ENCODE data around the gene POLR3GL. TPM values are rescaled to one million over a fixed set of nuclear protein-coding genes. Genes with fewer than 3 reads are reported as not detected.

Gene POLR3GL, protein sequence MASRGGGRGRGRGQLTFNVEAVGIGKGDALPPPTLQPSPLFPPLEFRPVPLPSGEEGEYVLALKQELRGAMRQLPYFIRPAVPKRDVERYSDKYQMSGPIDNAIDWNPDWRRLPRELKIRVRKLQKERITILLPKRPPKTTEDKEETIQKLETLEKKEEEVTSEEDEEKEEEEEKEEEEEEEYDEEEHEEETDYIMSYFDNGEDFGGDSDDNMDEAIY
- total RNA-seq (10 to 100 TPM; 20.7 to 37.5 (median 25.5) TPM), polyA plus RNA-seq (100 to 1,000 TPM in 1 of 2 donors, 10 to 100 TPM in 1; 99.6 to 113 TPM), total RNA-seq (20.2 reads per million, percentile 50 among the genes with 10 or more reads in this experiment)

- ATAC-seq: peak; percentile 96
- ChIA-PET POLR2A (interaction anchor here (0.6 to 8.0 kb wide), 32 partner anchors 8 to 140 kb away, joined by 3 to 164 read pairs (median 6); partner anchors contain the start of genes NUDT17, PEX11B, PIAS3 and POLR3C), CTCF (interaction anchor here (0.6 to 6.2 kb wide), 14 partner anchors 9 to 140 kb away, joined by 3 to 56 read pairs (median 4); partner anchors contain the start of genes NUDT17, POLR3C and RBM8A)
- DNase-seq: peak; percentile 71 to 94 (median 89)
- Histone ChIP-seq H3K4me1 (ENCODE audit: control insufficient read depth in 2 of 2, insufficient read depth in 2 of 2, low read length in 2 of 2) (peaks cover 14 to 29% of the 10 kb centered on the region in 2 donors), H3K4me3 (ENCODE audit: low read length) (peak within 1 kb of the TSS; percentile 87), H3K9me3 (ENCODE audit: control insufficient read depth in 2 of 3, low read length in 3 of 3) (no peaks in the 10 kb centered on the region), H3K27me3 (ENCODE audit: control insufficient read depth in 2 of 2, insufficient read depth in 2 of 2, low read length in 2 of 2) (no peaks in the 10 kb centered on the region), H3K27ac (ENCODE audit: low read depth, low read length) (peak within 1 kb of the TSS; percentile 84), H3K36me3 (ENCODE audit: control insufficient read depth in 2 of 3, insufficient read depth in 3 of 3, low read length in 3 of 3) (no peaks in the 10 kb centered on the region)
- H3K4me3 Mint-ChIP-seq: peak within 1 kb of the TSS; percentile 88 to 99 (median 96)
- H3K27ac Mint-ChIP-seq: peak within 1 kb of the TSS; percentile 87 to 98 (median 92)
- H3K4me1 Mint-ChIP-seq: peaks cover 35 to 60% (median 54%) of the 10 kb centered on the region in 7 donors
- H3K36me3 Mint-ChIP-seq: peaks cover 0 to 12% (median 10%) of the 10 kb centered on the region in 5 donors
- H3K9me3 Mint-ChIP-seq: peaks cover 0 to 8% (median 3%) of the 10 kb centered on the region in 11 donors
- H3K27me3 Mint-ChIP-seq: peaks cover 0 to 4% (median 0%) of the 10 kb centered on the region in 5 donors
- intact Hi-C loops (cut with micrococcal nuclease): loop anchor here in 1 of 2 donors (1.0 to 5.0 kb wide), 5 partner anchors 8 to 46 kb away; partner anchors contain the start of genes PEX11B, RBM8A and TXNIP
These were observed at the start of gene POLR3GL, which contains the start of gene ANKRD34A for GRCh38 chr1:145964328-145965118. Gene POLR3GL (plus strand): TSS chr1:145964690. CDS start chr1:145974866, 10,176 bp downstream. Gene ANKRD34A (minus strand): TSS chr1:145964575. CDS start chr1:145961759, 2,816 bp downstream.

- POLR2A ChIA-PET: interaction anchor here (0.7 to 5.6 kb wide), 5 partner anchors 11 to 57 kb away, joined by 3 to 58 read pairs (median 4); partner anchors contain the start of genes ANKRD34A, LIX1L, POLR3GL and RBM8A
- H3K27ac Mint-ChIP-seq: peak overlapping the region in 7 of 9 donors; percentile 26 to 96 (median 85)
- H3K4me3 ChIP-seq (ENCODE audit: low read length): no peak overlapping the region
- DNase-seq (no peak), ATAC-seq (no peak)
- H3K4me1 ChIP-seq (ENCODE audit: control insufficient read depth in 2 of 2, insufficient read depth in 2 of 2, low read length in 2 of 2): peaks cover 21 to 23% of the 10 kb centered on the region in 2 donors
- no peaks in the 10 kb centered on the region for H3K9me3 Mint-ChIP-seq
- no peaks in the 10 kb centered on the region for H3K27me3 ChIP-seq (ENCODE audit: control insufficient read depth in 2 of 2, insufficient read depth in 2 of 2, low read length in 2 of 2)
- intact Hi-C loops (cut with micrococcal nuclease): loop anchor here in 1 of 2 donors (5.0 kb wide), 1 partner anchor 61 kb away; no protein-coding TSS in a partner anchor
- H3K27ac ChIP-seq (ENCODE audit: low read depth, low read length): no peak overlapping the region
- CTCF ChIA-PET: interaction anchor here (1.0 to 3.2 kb wide), 3 partner anchors 21 to 71 kb away, joined by 4 to 11 read pairs (median 4); partner anchors contain the start of genes ANKRD34A, NUDT17 and POLR3GL
- H3K4me3 Mint-ChIP-seq: peak overlapping the region; percentile 63 to 98 (median 94)
- no peaks in the 10 kb centered on the region for H3K27me3 Mint-ChIP-seq
- no peaks in the 10 kb centered on the region for H3K9me3 ChIP-seq (ENCODE audit: control insufficient read depth in 2 of 3, low read length in 3 of 3)
- H3K36me3 Mint-ChIP-seq: peaks cover 0 to 40% (median 23%) of the 10 kb centered on the region in 5 donors
- H3K4me1 Mint-ChIP-seq: peaks cover 27 to 65% (median 55%) of the 10 kb centered on the region in 7 donors
- H3K36me3 ChIP-seq (ENCODE audit: control insufficient read depth in 2 of 3, insufficient read depth in 3 of 3, low read length in 3 of 3): peaks cover 5 to 50% (median 8%) of the 10 kb centered on the region in 3 experiments
These were observed 47.7 kb upstream of the POLR3GL start for GRCh38 chr1:145916745-145917144.

DNA sequence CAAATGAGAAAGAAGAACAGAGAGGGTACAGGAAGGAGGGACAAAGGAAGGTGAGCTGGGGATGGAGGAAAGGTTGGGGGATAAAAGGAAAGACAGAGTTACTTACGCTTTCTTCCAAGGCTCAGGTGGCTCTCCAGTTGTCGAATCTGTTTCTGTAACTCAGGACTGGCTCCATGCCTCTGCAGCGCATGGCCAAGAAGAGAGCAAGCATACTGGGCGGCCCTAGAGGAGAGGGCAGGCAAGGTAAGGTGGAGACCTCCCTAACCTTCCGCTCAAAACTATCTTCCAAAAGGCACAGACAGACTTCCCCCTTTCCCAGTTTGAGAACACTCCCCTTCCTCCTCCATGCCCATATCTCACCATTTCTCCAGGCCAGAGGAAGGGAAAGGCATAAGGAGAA is 46.9 kb upstream of the POLR3GL start:
- peak overlapping the region; percentile 83 for H3K27ac ChIP-seq (ENCODE audit: low read depth, low read length)
- POLR2A ChIA-PET: interaction anchor here (1.2 to 5.6 kb wide), 8 partner anchors 10 to 104 kb away, joined by 3 to 58 read pairs (median 6); partner anchors contain the start of genes HJV, LIX1L, PIAS3 and RBM8A
- peak overlapping the region; percentile 82 for H3K4me3 ChIP-seq (ENCODE audit: low read length)
- CTCF ChIA-PET: interaction anchor here (1.6 to 3.2 kb wide), 2 partner anchors 72 to 90 kb away, joined by 5 to 11 read pairs; partner anchors contain the start of gene NUDT17
- intact Hi-C loops (cut with micrococcal nuclease): loop anchor here in 1 of 2 donors (5.0 kb wide), 1 partner anchor 60 kb away; no protein-coding TSS in a partner anchor
- Mint-ChIP-seq H3K36me3 (peaks cover 0 to 33% (median 17%) of the 10 kb centered on the region in 5 donors), H3K9me3 (no peaks in the 10 kb centered on the region), H3K27ac (peak overlapping the region; percentile 66 to 98 (median 96)), H3K4me3 (peak overlapping the region; percentile 92 to 98 (median 96)), H3K27me3 (no peaks in the 10 kb centered on the region), H3K4me1 (peaks cover 25 to 68% (median 59%) of the 10 kb centered on the region in 7 donors)
- peaks cover 5 to 41% (median 8%) of the 10 kb centered on the region in 3 experiments for H3K36me3 ChIP-seq (ENCODE audit: control insufficient read depth in 2 of 3, insufficient read depth in 3 of 3, low read length in 3 of 3)
- H3K9me3 ChIP-seq (ENCODE audit: control insufficient read depth in 2 of 3, low read length in 3 of 3): no peaks in the 10 kb centered on the region
- DNase-seq: no peak
- H3K4me1 ChIP-seq (ENCODE audit: control insufficient read depth in 2 of 2, insufficient read depth in 2 of 2, low read length in 2 of 2): peaks cover 21 to 23% of the 10 kb centered on the region in 2 donors
- no peaks in the 10 kb centered on the region for H3K27me3 ChIP-seq (ENCODE audit: control insufficient read depth in 2 of 2, insufficient read depth in 2 of 2, low read length in 2 of 2)
- no peak for ATAC-seq

DNA sequence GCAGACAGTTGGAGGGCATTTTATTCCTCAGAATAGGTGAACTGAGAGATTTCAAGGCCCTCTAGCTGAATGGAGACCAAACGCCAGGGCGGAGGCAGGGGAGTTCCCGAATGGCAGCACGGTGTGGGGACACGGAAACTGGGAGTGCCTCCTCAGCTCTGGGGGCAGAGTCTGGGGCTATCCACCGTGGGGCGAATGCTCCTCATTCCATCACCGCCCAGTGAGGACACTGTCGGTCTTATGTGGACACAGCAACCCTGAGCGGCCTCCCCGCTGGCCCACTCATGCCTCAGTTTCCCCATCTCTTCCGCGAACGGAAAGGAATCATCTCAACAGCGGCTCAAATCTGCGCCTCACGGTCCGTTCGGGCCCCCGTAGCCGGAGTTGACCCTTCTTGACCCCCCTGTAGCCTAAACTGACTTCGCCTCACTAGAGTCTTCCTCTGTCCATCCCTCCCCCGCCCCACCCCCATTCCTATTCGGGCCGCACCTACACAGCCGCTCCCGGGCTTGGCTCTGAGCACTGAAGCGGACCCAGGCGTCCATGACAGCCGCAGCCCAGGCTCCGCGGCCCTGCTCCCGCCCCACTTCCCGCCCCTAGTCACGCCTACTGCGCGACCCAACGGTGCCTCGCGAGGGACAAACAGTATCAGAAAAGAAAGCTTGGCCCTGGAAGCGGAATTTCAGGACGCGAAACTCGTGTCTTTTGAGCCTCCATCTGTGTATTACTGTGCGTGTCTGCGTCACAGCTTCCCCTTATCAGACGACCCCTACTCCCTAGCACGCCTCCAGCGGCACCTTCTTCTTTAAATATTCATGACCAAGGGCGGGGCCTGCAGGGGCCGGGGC is 46.1 kb upstream of the POLR3GL start, which contains the start of gene PEX11B:
TSS of gene PEX11B (minus strand) at position 574 of the 848 bp plus-strand sequence. CDS start at position 545, 29 bp downstream.
- Histone ChIP-seq H3K4me3 (ENCODE audit: low read length) (peak within 1 kb of the TSS; percentile 82), H3K27me3 (ENCODE audit: control insufficient read depth in 2 of 2, insufficient read depth in 2 of 2, low read length in 2 of 2) (no peaks in the 10 kb centered on the region), H3K27ac (ENCODE audit: low read depth, low read length) (peak within 1 kb of the TSS; percentile 83), H3K4me1 (ENCODE audit: control insufficient read depth in 2 of 2, insufficient read depth in 2 of 2, low read length in 2 of 2) (peaks cover 21 to 23% of the 10 kb centered on the region in 2 donors), H3K36me3 (ENCODE audit: control insufficient read depth in 2 of 3, insufficient read depth in 3 of 3, low read length in 3 of 3) (peaks cover 5 to 35% (median 8%) of the 10 kb centered on the region in 3 experiments), H3K9me3 (ENCODE audit: control insufficient read depth in 2 of 3, low read length in 3 of 3) (no peaks in the 10 kb centered on the region)
- intact Hi-C loops (cut with micrococcal nuclease): loop anchor here (1.0 to 5.0 kb wide), 11 partner anchors 9 to 94 kb away; partner anchors contain the start of genes PIAS3 (in 2 of the 2), RBM8A (in 2 of the 2), ANKRD34A (in 1 of the 2) and ANKRD35 (in 1 of the 2)
- ChIA-PET CTCF (interaction anchor here (1.1 to 3.2 kb wide), 4 partner anchors 9 to 89 kb away, joined by 3 to 15 read pairs (median 8); partner anchors contain the start of genes NUDT17 and RBM8A), POLR2A (interaction anchor here (0.7 to 5.6 kb wide), 24 partner anchors 9 to 119 kb away, joined by 3 to 58 read pairs (median 5); partner anchors contain the start of genes ANKRD34A, HJV, ITGA10 and LIX1L)
- Mint-ChIP-seq H3K4me1 (peaks cover 27 to 75% (median 61%) of the 10 kb centered on the region in 7 donors), H3K27ac (peak within 1 kb of the TSS; percentile 93 to 98 (median 96)), H3K9me3 (no peaks in the 10 kb centered on the region), H3K27me3 (no peaks in the 10 kb centered on the region), H3K36me3 (peaks cover 0 to 28% (median 17%) of the 10 kb centered on the region in 5 donors), H3K4me3 (peak within 1 kb of the TSS; percentile 92 to 98 (median 96))
- DNase-seq (peak; percentile 80 to 95 (median 93)), ATAC-seq (peak; percentile 94)
